Fibroblast of villous mesenchyme (primary cell): ENCODE data around the gene TLE7. TPM values are rescaled to one million over a fixed set of nuclear protein-coding genes. Genes with fewer than 3 reads are reported as not detected.
A peak's percentile ranks its signal among the peaks of the same experiment; 100 is the strongest.

Source experiments
- DNase-seq: peaks from one replicate; pipeline ENCODE4 v3.0.0-alpha.2; 2010; ENCODE audit warnings: low read depth
- H3K4me3 ChIP-seq: 2 replicates; pipeline ENCODE4 v1.5.1; 2011; ENCODE audit warnings: low read depth, mild to moderate bottlenecking, low read length
- CTCF ChIP-seq: IDR thresholded peaks from 2 replicates; pipeline ENCODE4 v1.5.1; 2012; ENCODE audit warnings: low read depth, mild to moderate bottlenecking, low read length; ENCODE audit not compliant: insufficient read depth
- total RNA-seq: library from RNA; depleted of rRNA; stranded (reverse); fragments of >200 nt; gene quantifications from 2 replicates; pipeline ENCODE4 v1.2.3, GENCODE V29; 2012

Gene TLE7
- total RNA-seq: not detected in 2 replicates

- H3K4me3 ChIP-seq: no peak within 1 kb of the TSS
- no peak for DNase-seq
- TF ChIP-seq CTCF: no peak
Measured at GRCh38 chr16:71442051-71442440, at the start of gene TLE7. TSS of gene TLE7 (minus strand) at chr16:71442054. CDS start at chr16:71433324, 8,730 bp downstream.

- DNase-seq: no peak
- no peak overlapping the region for H3K4me3 ChIP-seq
- no peak for TF ChIP-seq CTCF
Measured at GRCh38 chr16:71491054-71491453, 49.2 kb upstream of the TLE7 start.

- TF ChIP-seq CTCF: no peak
- no peak for DNase-seq
- H3K4me3 ChIP-seq: no peak overlapping the region
Measured at GRCh38 chr16:71490361-71490760, 48.5 kb upstream of the TLE7 start.

GRCh38 chr16:71489122-71489521 lies 47.3 kb upstream of the TLE7 start, which contains the start of gene ZNF19:
TSS of gene ZNF19 (minus strand) at chr16:71489324. CDS start at chr16:71482114, 7,210 bp downstream.
- no peak for DNase-seq
- H3K4me3 ChIP-seq: no peak within 1 kb of the TSS
- no peak for TF ChIP-seq CTCF

GRCh38 chr16:71484006-71484893 lies 42.4 kb upstream of the TLE7 start:
- peak; percentile 96 for DNase-seq
- peak overlapping the region; percentile 96 for H3K4me3 ChIP-seq
- TF ChIP-seq CTCF: no peak

- H3K4me3 ChIP-seq: no peak overlapping the region
- TF ChIP-seq CTCF: no peak
- no peak for DNase-seq
Measured at GRCh38 chr16:71482569-71482968, 40.7 kb upstream of the TLE7 start.
